ENCODE data around the gene TM4SF1.

TM4SF1 gene

GRCh38 chr3:149377408-149378364 is at the start of gene TM4SF1:
Gene TM4SF1, minus strand, starts transcription at chr3:149377649. Its CDS starts 102 bp downstream, at chr3:149377547.
- H3K27ac ChIP-seq (ENCODE audit: low read depth, low read length) = no peak within 1 kb of the TSS
- H3K27me3 ChIP-seq (ENCODE audit: control insufficient read depth, insufficient read depth, low read length) = no peaks in the 10 kb centered on the region
- no peaks in the 10 kb centered on the region for H3K36me3 ChIP-seq (ENCODE audit: control insufficient read depth, insufficient read depth, low read length)
- no peak within 1 kb of the TSS for H3K9ac ChIP-seq (ENCODE audit: low read length)
- no peak within 1 kb of the TSS for H3K4me3 ChIP-seq (ENCODE audit: low read depth, low read length)
- H3K9me3 ChIP-seq (ENCODE audit: control insufficient read depth, insufficient read depth, low read depth, low read length) = peaks cover 6% of the 10 kb centered on the region; the same call in 1 of the 2 replicates
- H3K4me1 ChIP-seq (ENCODE audit: control insufficient read depth, insufficient read depth, low read length) = peaks cover 5% of the 10 kb centered on the region

- Histone ChIP-seq H3K27me3 (ENCODE audit: control insufficient read depth, insufficient read depth, low read length) (no peaks in the 10 kb centered on the region), H3K9ac (ENCODE audit: low read length) (no peak overlapping the region), H3K27ac (ENCODE audit: low read depth, low read length) (no peak overlapping the region), H3K4me1 (ENCODE audit: control insufficient read depth, insufficient read depth, low read length) (no peaks in the 10 kb centered on the region), H3K4me3 (ENCODE audit: low read depth, low read length) (no peak overlapping the region), H3K9me3 (ENCODE audit: control insufficient read depth, insufficient read depth, low read depth, low read length) (no peaks in the 10 kb centered on the region), H3K36me3 (ENCODE audit: control insufficient read depth, insufficient read depth, low read length) (no peaks in the 10 kb centered on the region)
Measured at GRCh38 chr3:149426325-149426724, 48.9 kb upstream of the TM4SF1 start.

GRCh38 chr3:149424918-149425317 is 47.5 kb upstream of the TM4SF1 start:
- H3K9ac ChIP-seq (ENCODE audit: low read length) = no peak overlapping the region
- no peak overlapping the region for H3K27ac ChIP-seq (ENCODE audit: low read depth, low read length)
- no peaks in the 10 kb centered on the region for H3K4me1 ChIP-seq (ENCODE audit: control insufficient read depth, insufficient read depth, low read length)
- H3K36me3 ChIP-seq (ENCODE audit: control insufficient read depth, insufficient read depth, low read length) = no peaks in the 10 kb centered on the region
- no peaks in the 10 kb centered on the region for H3K27me3 ChIP-seq (ENCODE audit: control insufficient read depth, insufficient read depth, low read length)
- H3K4me3 ChIP-seq (ENCODE audit: low read depth, low read length) = no peak overlapping the region
- H3K9me3 ChIP-seq (ENCODE audit: control insufficient read depth, insufficient read depth, low read depth, low read length) = no peaks in the 10 kb centered on the region

- Histone ChIP-seq H3K27ac (ENCODE audit: low read depth, low read length) (no peak overlapping the region), H3K4me1 (ENCODE audit: control insufficient read depth, insufficient read depth, low read length) (no peaks in the 10 kb centered on the region), H3K9me3 (ENCODE audit: control insufficient read depth, insufficient read depth, low read depth, low read length) (no peaks in the 10 kb centered on the region), H3K36me3 (ENCODE audit: control insufficient read depth, insufficient read depth, low read length) (no peaks in the 10 kb centered on the region), H3K9ac (ENCODE audit: low read length) (no peak overlapping the region), H3K4me3 (ENCODE audit: low read depth, low read length) (no peak overlapping the region), H3K27me3 (ENCODE audit: control insufficient read depth, insufficient read depth, low read length) (no peaks in the 10 kb centered on the region)
Measured at GRCh38 chr3:149421764-149422163, 44.3 kb upstream of the TM4SF1 start.

- no peaks in the 10 kb centered on the region for H3K27me3 ChIP-seq (ENCODE audit: control insufficient read depth, insufficient read depth, low read length)
- H3K4me3 ChIP-seq (ENCODE audit: low read depth, low read length) = no peak overlapping the region
- H3K9me3 ChIP-seq (ENCODE audit: control insufficient read depth, insufficient read depth, low read depth, low read length) = no peaks in the 10 kb centered on the region
- no peak overlapping the region for H3K27ac ChIP-seq (ENCODE audit: low read depth, low read length)
- H3K36me3 ChIP-seq (ENCODE audit: control insufficient read depth, insufficient read depth, low read length) = no peaks in the 10 kb centered on the region
- no peak overlapping the region for H3K9ac ChIP-seq (ENCODE audit: low read length)
- H3K4me1 ChIP-seq (ENCODE audit: control insufficient read depth, insufficient read depth, low read length) = no peaks in the 10 kb centered on the region
Measured at GRCh38 chr3:149419816-149420215, 42.4 kb upstream of the TM4SF1 start.

GRCh38 chr3:149417727-149418126 is 40.3 kb upstream of the TM4SF1 start:
- no peaks in the 10 kb centered on the region for H3K4me1 ChIP-seq (ENCODE audit: control insufficient read depth, insufficient read depth, low read length)
- no peaks in the 10 kb centered on the region for H3K27me3 ChIP-seq (ENCODE audit: control insufficient read depth, insufficient read depth, low read length)
- no peak overlapping the region for H3K27ac ChIP-seq (ENCODE audit: low read depth, low read length)
- no peaks in the 10 kb centered on the region for H3K9me3 ChIP-seq (ENCODE audit: control insufficient read depth, insufficient read depth, low read depth, low read length)
- H3K36me3 ChIP-seq (ENCODE audit: control insufficient read depth, insufficient read depth, low read length) = no peaks in the 10 kb centered on the region
- H3K9ac ChIP-seq (ENCODE audit: low read length) = no peak overlapping the region
- no peak overlapping the region for H3K4me3 ChIP-seq (ENCODE audit: low read depth, low read length)

GRCh38 chr3:149417174-149417573 is 39.7 kb upstream of the TM4SF1 start:
- no peak overlapping the region for H3K27ac ChIP-seq (ENCODE audit: low read depth, low read length)
- H3K36me3 ChIP-seq (ENCODE audit: control insufficient read depth, insufficient read depth, low read length) = no peaks in the 10 kb centered on the region
- H3K4me1 ChIP-seq (ENCODE audit: control insufficient read depth, insufficient read depth, low read length) = no peaks in the 10 kb centered on the region
- no peak overlapping the region for H3K9ac ChIP-seq (ENCODE audit: low read length)
- H3K27me3 ChIP-seq (ENCODE audit: control insufficient read depth, insufficient read depth, low read length) = no peaks in the 10 kb centered on the region
- no peak overlapping the region for H3K4me3 ChIP-seq (ENCODE audit: low read depth, low read length)
- no peaks in the 10 kb centered on the region for H3K9me3 ChIP-seq (ENCODE audit: control insufficient read depth, insufficient read depth, low read depth, low read length)

- Histone ChIP-seq H3K4me1 (ENCODE audit: control insufficient read depth, insufficient read depth, low read length) (no peaks in the 10 kb centered on the region), H3K4me3 (ENCODE audit: low read depth, low read length) (no peak overlapping the region), H3K9ac (ENCODE audit: low read length) (no peak overlapping the region), H3K27ac (ENCODE audit: low read depth, low read length) (no peak overlapping the region), H3K9me3 (ENCODE audit: control insufficient read depth, insufficient read depth, low read depth, low read length) (no peaks in the 10 kb centered on the region), H3K27me3 (ENCODE audit: control insufficient read depth, insufficient read depth, low read length) (no peaks in the 10 kb centered on the region), H3K36me3 (ENCODE audit: control insufficient read depth, insufficient read depth, low read length) (no peaks in the 10 kb centered on the region)
Measured at GRCh38 chr3:149415484-149415883, 38.0 kb upstream of the TM4SF1 start.

- Histone ChIP-seq H3K9ac (ENCODE audit: low read length) (no peak overlapping the region), H3K9me3 (ENCODE audit: control insufficient read depth, insufficient read depth, low read depth, low read length) (no peaks in the 10 kb centered on the region), H3K36me3 (ENCODE audit: control insufficient read depth, insufficient read depth, low read length) (no peaks in the 10 kb centered on the region), H3K4me3 (ENCODE audit: low read depth, low read length) (no peak overlapping the region), H3K4me1 (ENCODE audit: control insufficient read depth, insufficient read depth, low read length) (no peaks in the 10 kb centered on the region), H3K27me3 (ENCODE audit: control insufficient read depth, insufficient read depth, low read length) (no peaks in the 10 kb centered on the region), H3K27ac (ENCODE audit: low read depth, low read length) (no peak overlapping the region)
Measured at GRCh38 chr3:149414557-149415231, 37.2 kb upstream of the TM4SF1 start.

- no peak overlapping the region for H3K9ac ChIP-seq (ENCODE audit: low read length)
Measured at GRCh38 chr3:149411583-149411982, 34.1 kb upstream of the TM4SF1 start.

GRCh38 chr3:149409351-149409750 is 31.9 kb upstream of the TM4SF1 start:
- Histone ChIP-seq H3K9me3 (ENCODE audit: control insufficient read depth, insufficient read depth, low read depth, low read length) (no peaks in the 10 kb centered on the region), H3K27me3 (ENCODE audit: control insufficient read depth, insufficient read depth, low read length) (no peaks in the 10 kb centered on the region), H3K36me3 (ENCODE audit: control insufficient read depth, insufficient read depth, low read length) (no peaks in the 10 kb centered on the region), H3K4me3 (ENCODE audit: low read depth, low read length) (no peak overlapping the region), H3K9ac (ENCODE audit: low read length) (no peak overlapping the region), H3K27ac (ENCODE audit: low read depth, low read length) (no peak overlapping the region), H3K4me1 (ENCODE audit: control insufficient read depth, insufficient read depth, low read length) (no peaks in the 10 kb centered on the region)

More at GRCh38 chr3:149411583-149411982, 34.1 kb upstream of the TM4SF1 start:
- H3K4me1 ChIP-seq (ENCODE audit: control insufficient read depth, insufficient read depth, low read length) = no peaks in the 10 kb centered on the region
- no peaks in the 10 kb centered on the region for H3K36me3 ChIP-seq (ENCODE audit: control insufficient read depth, insufficient read depth, low read length)
- no peaks in the 10 kb centered on the region for H3K9me3 ChIP-seq (ENCODE audit: control insufficient read depth, insufficient read depth, low read depth, low read length)
- H3K27me3 ChIP-seq (ENCODE audit: control insufficient read depth, insufficient read depth, low read length) = no peaks in the 10 kb centered on the region
- H3K4me3 ChIP-seq (ENCODE audit: low read depth, low read length) = no peak overlapping the region
- no peak overlapping the region for H3K27ac ChIP-seq (ENCODE audit: low read depth, low read length)
